Hematopoietic multipotent progenitor cell treated with erythropoietin and hydrocortisone succinate and interleukin-3 and kit ligand, for 8 days (in vitro differentiated cells): Measurements from ENCODE around the gene SFSWAP.

Source experiments
- DNase-seq: peaks from one replicate; pipeline ENCODE4 v3.0.0-alpha.2; 2015

Gene SFSWAP

GRCh38 chr12:131840643-131841416 is 129.9 kb downstream of the SFSWAP start:
- DNase-seq = no peak

- no peak for DNase-seq
Measured at GRCh38 chr12:131841547-131841946, 130.7 kb downstream of the SFSWAP start.

- no peak for DNase-seq
Measured at GRCh38 chr12:131842169-131842568, 131.3 kb downstream of the SFSWAP start.

GRCh38 chr12:131843527-131843926 is 132.6 kb downstream of the SFSWAP start:
- no peak for DNase-seq

GRCh38 chr12:131844140-131844539 is 133.2 kb downstream of the SFSWAP start:
- no peak for DNase-seq

GRCh38 chr12:131844656-131845055 is 133.8 kb downstream of the SFSWAP start:
- no peak for DNase-seq

- no peak for DNase-seq
Measured at GRCh38 chr12:131845121-131845520, 134.2 kb downstream of the SFSWAP start.

- DNase-seq = no peak
Measured at GRCh38 chr12:131847456-131847855, 136.6 kb downstream of the SFSWAP start.

GRCh38 chr12:131848753-131849152 is 137.9 kb downstream of the SFSWAP start:
- DNase-seq = no peak
